SK-N-SH (cell line): Measurements from ENCODE around the gene NUMBL. TPM values are rescaled to one million over a fixed set of nuclear protein-coding genes. Genes with fewer than 3 reads are reported as not detected.

ENCODE experiments used
- CTCF ChIA-PET: fragments of 300-600, 350-600 bp; formaldehyde crosslinking; extraction: SDS; loops from one replicate; lab custom pipeline; 2021; lab: Yijun Ruan, JAX
- POLR2A ChIA-PET: fragments of 350-600 bp; sonication (Branson Sonifier 250); formaldehyde crosslinking; extraction: SDS; loops from one replicate; lab custom pipeline; 2020; ENCODE audit warnings: antibody characterized with exemption, inconsistent platforms; lab: Yijun Ruan, JAX
- DNase-seq: peaks from one replicate; pipeline ENCODE4 v3.0.0; 2012
- H2AFZ ChIP-seq: fragments of 200-600 bp; sonication (generic); 2 replicates; pipeline ENCODE4 v1.8.1; 2016; ENCODE audit warnings: antibody characterized with exemption, mild to moderate bottlenecking, low read depth
- H3F3A ChIP-seq: fragments of 200-600 bp; sonication (generic); replicated peaks from 2 replicates; pipeline ENCODE3; 2016; ENCODE audit warnings: antibody characterized with exemption, mild to moderate bottlenecking; ENCODE audit not compliant: insufficient read depth
- H3K27ac ChIP-seq, 2 experiments: fragments of 200-500 bp in 1 of 2; fragments of 200-600 bp in 1 of 2; sonication (Bioruptor generic) in 1 of 2; sonication (generic), shearing (Covaris generic) in 1 of 2; 2 replicates each; pipeline versions ENCODE4 v1.5.1 to v1.6.1; 2014 to 2016; ENCODE audit warnings: low read depth in 2 of 2, inconsistent platforms in 1 of 2, low read length in 1 of 2, mild to moderate bottlenecking in 1 of 2, mixed read lengths in 1 of 2
- H3K27me3 ChIP-seq: fragments of 200-600 bp; sonication (generic), shearing (Covaris generic); 2 replicates; pipeline ENCODE4 v1.6.1; 2016; ENCODE audit warnings: mixed run types; ENCODE audit not compliant: insufficient read depth
- H3K36me3 ChIP-seq, 2 experiments: fragments of 200-500 bp in 1 of 2; fragments of 200-600 bp in 1 of 2; sonication (Bioruptor generic) in 1 of 2; sonication (generic) in 1 of 2; replicated peaks in 1 of 2; 2 replicates each; pipeline versions ENCODE3 to v1.5.1; 2014 to 2016; ENCODE audit warnings: low read length in 1 of 2, mild to moderate bottlenecking in 1 of 2; ENCODE audit not compliant: insufficient read depth in 2 of 2, control insufficient read depth in 1 of 2
- H3K4me1 ChIP-seq, 2 experiments: fragments of 200-500 bp in 1 of 2; fragments of 200-600 bp in 1 of 2; sonication (Bioruptor generic) in 1 of 2; sonication (generic), shearing (Covaris generic) in 1 of 2; 2 replicates each; pipeline versions ENCODE4 v1.5.1 to v1.6.1; 2014 to 2016; ENCODE audit warnings: low read depth in 1 of 2, low read length in 1 of 2, mixed run types in 1 of 2; ENCODE audit not compliant: insufficient read depth in 2 of 2, control insufficient read depth in 1 of 2
- H3K4me2 ChIP-seq: fragments of 200-600 bp; sonication (generic), shearing (Covaris generic); 2 replicates; pipeline ENCODE4 v1.6.1; 2017; ENCODE audit warnings: mixed run types
- H3K4me3 ChIP-seq, 2 experiments: fragments of 200-500 bp in 1 of 2; fragments of 200-600 bp in 1 of 2; sonication (Bioruptor generic) in 1 of 2; sonication (generic), shearing (Covaris generic) in 1 of 2; 2 replicates each; pipeline versions ENCODE4 v1.5.1 to v1.8.1; 2014 to 2016; ENCODE audit warnings: low read depth in 2 of 2, inconsistent platforms in 1 of 2, low read length in 1 of 2, mild to moderate bottlenecking in 1 of 2, mixed read lengths in 1 of 2, moderate library complexity in 1 of 2
- H3K79me2 ChIP-seq: fragments of 200-600 bp; sonication (generic); 2 replicates; pipeline ENCODE4 v1.8.1; 2017; ENCODE audit warnings: mild to moderate bottlenecking; ENCODE audit not compliant: insufficient read depth
- H3K9ac ChIP-seq: fragments of 200-600 bp; sonication (generic); 2 replicates; pipeline ENCODE4 v1.6.1; 2017; ENCODE audit warnings: mixed run types
- H3K9me2 ChIP-seq: fragments of 200-600 bp; sonication (generic); 2 replicates; pipeline ENCODE4 v1.6.1; 2017; ENCODE audit warnings: mixed run types
- H3K9me3 ChIP-seq: fragments of 200-600 bp; sonication (generic); 2 replicates; pipeline ENCODE4 v1.6.1; 2017; ENCODE audit warnings: mixed run types, mild to moderate bottlenecking, moderate library complexity
- H4K20me1 ChIP-seq: fragments of 200-600 bp; sonication (generic); 2 replicates; pipeline ENCODE4 v1.6.1; 2017; ENCODE audit warnings: mild to moderate bottlenecking, mixed run types; ENCODE audit not compliant: insufficient read depth
- CHD2 ChIP-seq: fragments of 150-350 bp; IDR thresholded peaks from 2 replicates; pipeline ENCODE4 v1.6.1; 2018; ENCODE audit warnings: low read length; ENCODE audit not compliant: partially characterized antibody
- EP300 ChIP-seq, 2 experiments: IDR thresholded peaks; 2 replicates each; pipeline versions ENCODE4 v1.4.0 to v1.6.1; 2012; ENCODE audit warnings: borderline replicate concordance in 1 of 2, low read depth in 1 of 2, low read length in 1 of 2
- EZH2phosphoT487 ChIP-seq: fragments of 200-600 bp; sonication (generic); IDR thresholded peaks from 2 replicates; pipeline ENCODE4 v1.6.1; 2017; ENCODE audit warnings: low read depth, mixed run types, mild to moderate bottlenecking, antibody characterized with exemption, moderate library complexity, borderline replicate concordance
- FOXJ3 ChIP-seq: sonication (generic); formaldehyde crosslinking; IDR thresholded peaks from 2 replicates; pipeline ENCODE4 v1.5.1; 2020; ENCODE audit warnings: mild to moderate bottlenecking, missing genetic modification reagents
- FOXM1 ChIP-seq: IDR thresholded peaks from 2 replicates; pipeline ENCODE4 v1.4.0; 2012; ENCODE audit warnings: low read depth, mild to moderate bottlenecking
- IRF3 ChIP-seq: fragments of 150-350 bp; IDR thresholded peaks from 2 replicates; pipeline ENCODE4 v1.6.1; 2016; ENCODE audit warnings: mild to moderate bottlenecking, low read depth, low read length
- JUND ChIP-seq: IDR thresholded peaks from 2 replicates; pipeline ENCODE4 v1.4.0; 2012
- MAX ChIP-seq: IDR thresholded peaks from 2 replicates; pipeline ENCODE4 v1.4.0; 2012; ENCODE audit warnings: low read depth
- MEF2A ChIP-seq: IDR thresholded peaks from 2 replicates; pipeline ENCODE4 v1.4.0; 2012; ENCODE audit warnings: low read depth, borderline replicate concordance
- MXI1 ChIP-seq: IDR thresholded peaks from 2 replicates; pipeline ENCODE4 v1.6.1; 2012; ENCODE audit warnings: mild to moderate bottlenecking, low read depth, low read length, improper control_type of control experiment
- NFIC ChIP-seq: IDR thresholded peaks from 2 replicates; pipeline ENCODE4 v1.4.0; 2012; ENCODE audit warnings: borderline replicate concordance
- POLR2AphosphoS5 ChIP-seq: IDR thresholded peaks from 2 replicates; pipeline ENCODE4 v1.6.1; 2012; ENCODE audit warnings: low read depth, low read length
- RAD21 ChIP-seq: IDR thresholded peaks from 2 replicates; pipeline ENCODE4 v1.6.1; 2012; ENCODE audit warnings: mild to moderate bottlenecking, low read length
- RCOR1 ChIP-seq: fragments of 150-350 bp; IDR thresholded peaks from 2 replicates; pipeline ENCODE4 v1.6.1; 2017; ENCODE audit warnings: antibody characterized with exemption, low read length
- RFX5 ChIP-seq: IDR thresholded peaks from 2 replicates; pipeline ENCODE4 v1.6.1; 2012; ENCODE audit warnings: mild to moderate bottlenecking, improper control_type of control experiment, low read length
- SIN3A ChIP-seq: IDR thresholded peaks from 2 replicates; pipeline ENCODE4 v1.6.1; 2012; ENCODE audit warnings: low read depth, mild to moderate bottlenecking, low read length, moderate library complexity, borderline replicate concordance
- TCF12 ChIP-seq: IDR thresholded peaks from 2 replicates; pipeline ENCODE4 v1.4.0; 2012
- YY1 ChIP-seq: IDR thresholded peaks from 2 replicates; pipeline ENCODE4 v1.4.0; 2012; ENCODE audit warnings: low read depth, mild to moderate bottlenecking
- WGBS: methylation state at CpG from one replicate; pipeline ENCODE4 v1.1.6; 2017; ENCODE audit warnings: low lambda C conversion rate; 5-methylcytosine and 5-hydroxymethylcytosine counted together
- polyA plus RNA-seq, 3 experiments: library from polyadenylated mRNA; depleted of rRNA; stranded (reverse); fragments of >200 nt; gene quantifications; 2 replicates each; pipeline ENCODE4 v1.2.3, GENCODE V29; 2012
- TF ChIP-seq, protein P1 (sequence below): IDR thresholded peaks from 2 replicates; pipeline ENCODE4 v1.4.0; 2012; ENCODE audit warnings: low read depth, borderline replicate concordance

NUMBL gene
- polyA plus RNA-seq, 1 of the 3 experiments (the other 2 are of a cell fraction) = 54.6 TPM

GRCh38 chr19:40671404-40671803 is 19.0 kb downstream of the NUMBL start:
- Histone ChIP-seq H4K20me1 (no peaks in the 10 kb centered on the region), H3K27me3 (no peaks in the 10 kb centered on the region), H3K9ac (no peak overlapping the region), H2AFZ (no peak overlapping the region), H3K4me3 (no peak overlapping the region), H3K79me2 (no peaks in the 10 kb centered on the region), H3K27ac (no peak overlapping the region), H3K9me3 (no peaks in the 10 kb centered on the region), H3K4me2 (no peak overlapping the region), H3F3A (peaks cover 18% of the 10 kb centered on the region), H3K36me3 (peaks cover 46 to 68% of the 10 kb centered on the region in 2 experiments), H3K4me1 (no peaks in the 10 kb centered on the region)
- WGBS = 91% methylated on average over 9 of the region's 9 CpGs
- no peak for DNase-seq
- POLR2A ChIA-PET = interaction anchor here (0.6 kb wide), 1 partner anchor 411 kb away, joined by 5 read pairs; no protein-coding TSS in a partner anchor
- CTCF ChIA-PET = interaction anchor here (1.0 to 2.1 kb wide), 2 partner anchors 8 to 37 kb away, joined by 3 to 9 read pairs; no protein-coding TSS in a partner anchor
- TF ChIP-seq JUND (no peak), RFX5 (no peak), MAX (no peak), MEF2A (no peak), EZH2phosphoT487 (no peak), IRF3 (no peak), RAD21 (no peak), NFIC (no peak), MXI1 (no peak), POLR2AphosphoS5 (no peak), CHD2 (no peak), FOXJ3 (CRISPR knock-in tag) (no peak), TCF12 (no peak), FOXM1 (no peak), SIN3A (no peak)
- TF ChIP-seq, protein P1, sequence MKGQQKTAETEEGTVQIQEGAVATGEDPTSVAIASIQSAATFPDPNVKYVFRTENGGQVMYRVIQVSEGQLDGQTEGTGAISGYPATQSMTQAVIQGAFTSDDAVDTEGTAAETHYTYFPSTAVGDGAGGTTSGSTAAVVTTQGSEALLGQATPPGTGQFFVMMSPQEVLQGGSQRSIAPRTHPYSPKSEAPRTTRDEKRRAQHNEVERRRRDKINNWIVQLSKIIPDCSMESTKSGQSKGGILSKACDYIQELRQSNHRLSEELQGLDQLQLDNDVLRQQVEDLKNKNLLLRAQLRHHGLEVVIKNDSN = no peak
- TF ChIP-seq, all 33 proteins: peak for 0
- no peaks in the 10 kb centered on the region for H3K9me2 ChIP-seq

GRCh38 chr19:40668991-40669614 is 21.3 kb downstream of the NUMBL start:
- CTCF ChIA-PET = no interaction called here
- no peak overlapping the region for H3K27ac ChIP-seq
- no peaks in the 10 kb centered on the region for H3K27me3 ChIP-seq
- H3K36me3 ChIP-seq = peaks cover 30 to 63% of the 10 kb centered on the region in 2 experiments
- peaks cover 0 to 5% of the 10 kb centered on the region in 2 experiments; a peak in 2 of 4 replicates for H3K4me1 ChIP-seq
- 88% methylated on average over 7 of the region's 7 CpGs for WGBS
- no peaks in the 10 kb centered on the region for H3K9me3 ChIP-seq
- H4K20me1 ChIP-seq = no peaks in the 10 kb centered on the region
- no peaks in the 10 kb centered on the region for H3K9me2 ChIP-seq
- DNase-seq = no peak
- POLR2A ChIA-PET = no interaction called here
- no peak overlapping the region for H3K9ac ChIP-seq
- no peak overlapping the region for H3K4me3 ChIP-seq
- H3K79me2 ChIP-seq = no peaks in the 10 kb centered on the region
- no peak overlapping the region for H3K4me2 ChIP-seq
- TF ChIP-seq YY1 = no peak
- TF ChIP-seq MXI1 = no peak
- no peak for TF ChIP-seq RCOR1
- no peak for TF ChIP-seq NFIC
- no peak for TF ChIP-seq EP300 (IDR thresholded peaks at IDR 0.05; ENCODE audit: borderline replicate concordance in 1 of 2, low read depth in 1 of 2, low read length in 1 of 2)
- no peak for TF ChIP-seq FOXJ3 (CRISPR knock-in tag)
- no peak for TF ChIP-seq EZH2phosphoT487
- TF ChIP-seq MEF2A = no peak
- no peak for TF ChIP-seq IRF3
- TF ChIP-seq MAX = no peak
- H3F3A ChIP-seq = peaks cover 32% of the 10 kb centered on the region
- H2AFZ ChIP-seq = no peak overlapping the region
